Smooth muscle cell of trachea (primary cell): ENCODE measurements around the gene TMEM144. TPM values are rescaled to one million over a fixed set of nuclear protein-coding genes. Genes with fewer than 3 reads are reported as not detected.

Experiments used
- total RNA-seq: library from RNA; depleted of rRNA; stranded (reverse); fragments of >200 nt; gene quantifications from 2 replicates; pipeline ENCODE4 v1.2.1, GENCODE V29; 2014

The TMEM144 gene
- total RNA-seq = 6.8 and 12.9 TPM in 2 replicates

GRCh38 chr4:158209825-158210807 is at the start of gene TMEM144:
TSS of gene TMEM144 (plus strand) at chr4:158210486. CDS start at chr4:158212668, 2,182 bp downstream.

GRCh38 chr4:158172261-158173258 is 37.7 kb upstream of the TMEM144 start, which contains the start of gene GASK1B:
TSS of gene GASK1B (minus strand) at chr4:158173025. CDS start at chr4:158171375, 1,650 bp downstream.

Other genes with a start within 250 kb of the TMEM144 start
- gene GASK1B, start 37.5 kb upstream of the TMEM144 start, total RNA-seq = 77.5 and 110 TPM in 2 replicates